ENCODE measurements around the gene KDM4F.
A peak's percentile ranks its signal among the peaks of the same experiment; 100 is the strongest.
"Not testable (repeated sequence)": the region's sequence is repeated elsewhere in the genome, so short reads cannot be mapped to it uniquely, and the experiment has no call there.

KDM4F gene

DNA sequence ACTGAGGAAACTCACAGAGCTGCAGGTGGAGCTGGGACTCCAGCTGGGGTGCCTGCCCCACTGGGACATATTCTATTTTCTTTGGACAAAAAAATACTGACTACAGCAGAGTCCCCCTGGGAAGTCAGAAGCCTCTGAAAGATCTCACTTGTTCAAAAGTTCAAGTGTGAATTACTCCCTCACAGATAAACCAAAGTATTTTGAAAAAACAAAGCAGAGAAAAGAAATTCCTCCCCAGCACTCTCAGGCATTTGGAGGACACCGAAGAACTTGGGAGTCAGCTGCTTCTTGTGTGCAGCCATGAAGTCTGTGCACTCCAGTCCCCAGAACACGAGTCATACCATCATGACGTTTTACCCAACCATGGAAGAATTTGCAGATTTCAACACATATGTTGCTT is at the start of gene KDM4F:
TSS of gene KDM4F (plus strand) at position 301 of the 400 bp plus-strand sequence.
- H3K27ac Mint-ChIP-seq = not testable (repeated sequence)

GRCh38 chr11:95003716-95004115 is 45.5 kb upstream of the KDM4F start:
- H3K27ac Mint-ChIP-seq = no peak overlapping the region
- H3K9me3 Mint-ChIP-seq (ENCODE audit: low read depth) = peaks cover 3% of the 10 kb centered on the region
- H3K27me3 Mint-ChIP-seq = peaks cover 2% of the 10 kb centered on the region
- no peaks in the 10 kb centered on the region for H3K36me3 Mint-ChIP-seq
- no peak overlapping the region for H3K4me3 Mint-ChIP-seq
- no peaks in the 10 kb centered on the region for H3K4me1 Mint-ChIP-seq (ENCODE audit: low read depth)

More for the DNA sequence above, at the start of gene KDM4F:
- not testable (repeated sequence) for H3K9me3 Mint-ChIP-seq (ENCODE audit: low read depth); H3K4me1 Mint-ChIP-seq (ENCODE audit: low read depth); H3K4me3 Mint-ChIP-seq; H3K36me3 Mint-ChIP-seq
- H3K27me3 Mint-ChIP-seq = peaks cover 36% of the 10 kb centered on the region

GRCh38 chr11:95005642-95006041 is 43.6 kb upstream of the KDM4F start:
- H3K27ac Mint-ChIP-seq = no peak overlapping the region
- H3K4me1 Mint-ChIP-seq (ENCODE audit: low read depth) = no peaks in the 10 kb centered on the region
- no peak overlapping the region for H3K4me3 Mint-ChIP-seq
- no peaks in the 10 kb centered on the region for H3K36me3 Mint-ChIP-seq
- H3K27me3 Mint-ChIP-seq = peaks cover 3% of the 10 kb centered on the region
- peaks cover 3% of the 10 kb centered on the region for H3K9me3 Mint-ChIP-seq (ENCODE audit: low read depth)

- H3K27me3 Mint-ChIP-seq = peaks cover 10% of the 10 kb centered on the region
- H3K4me3 Mint-ChIP-seq = no peak overlapping the region
- H3K36me3 Mint-ChIP-seq = no peaks in the 10 kb centered on the region
- H3K9me3 Mint-ChIP-seq (ENCODE audit: low read depth) = peaks cover 3% of the 10 kb centered on the region
- no peaks in the 10 kb centered on the region for H3K4me1 Mint-ChIP-seq (ENCODE audit: low read depth)
- no peak overlapping the region for H3K27ac Mint-ChIP-seq
Observed at GRCh38 chr11:95011376-95011775, 37.8 kb upstream of the KDM4F start.

DNA sequence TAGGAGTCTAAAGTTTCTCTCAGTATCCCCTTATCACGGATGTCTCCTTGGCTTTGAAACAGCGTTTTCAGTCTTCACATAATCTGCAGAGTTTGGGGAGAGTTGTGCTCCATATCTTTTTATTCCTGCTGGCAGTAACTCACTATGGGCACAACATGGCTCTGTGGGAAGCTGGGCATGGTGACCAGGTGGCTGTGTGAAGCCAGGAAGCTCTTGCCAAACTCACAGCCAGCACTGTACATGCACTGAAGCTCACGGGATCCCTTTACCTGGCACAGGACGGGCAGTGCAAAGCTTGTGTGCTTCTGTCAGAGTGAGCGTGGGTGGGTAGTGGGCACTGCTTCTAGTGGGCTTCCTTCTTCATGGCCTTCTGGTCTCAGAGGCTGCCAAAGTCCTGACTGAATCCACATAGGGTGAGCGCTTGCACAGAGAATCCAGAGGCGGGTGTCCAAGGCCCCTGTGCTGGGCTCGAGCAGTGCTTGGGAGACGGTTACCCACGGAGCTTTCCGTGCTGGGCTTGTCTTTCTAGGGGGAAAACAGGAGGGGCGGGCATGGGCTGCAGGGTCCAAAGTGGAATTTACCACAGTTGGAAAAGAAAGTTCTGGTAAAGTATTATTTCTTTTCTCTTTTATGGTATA is 34.9 kb upstream of the KDM4F start:
- H3K4me3 Mint-ChIP-seq = no peak overlapping the region
- no peaks in the 10 kb centered on the region for H3K9me3 Mint-ChIP-seq (ENCODE audit: low read depth)
- no peaks in the 10 kb centered on the region for H3K4me1 Mint-ChIP-seq (ENCODE audit: low read depth)
- H3K27ac Mint-ChIP-seq = no peak overlapping the region
- no peaks in the 10 kb centered on the region for H3K36me3 Mint-ChIP-seq
- peaks cover 9% of the 10 kb centered on the region for H3K27me3 Mint-ChIP-seq

- no peak overlapping the region for H3K27ac Mint-ChIP-seq
- no peaks in the 10 kb centered on the region for H3K36me3 Mint-ChIP-seq
- H3K27me3 Mint-ChIP-seq = peaks cover 9% of the 10 kb centered on the region
- H3K9me3 Mint-ChIP-seq (ENCODE audit: low read depth) = no peaks in the 10 kb centered on the region
- H3K4me3 Mint-ChIP-seq = no peak overlapping the region
- H3K4me1 Mint-ChIP-seq (ENCODE audit: low read depth) = no peaks in the 10 kb centered on the region
Observed at GRCh38 chr11:95016139-95016538, 33.1 kb upstream of the KDM4F start.

- not testable (repeated sequence) for H3K4me1 Mint-ChIP-seq (ENCODE audit: low read depth); H3K9me3 Mint-ChIP-seq (ENCODE audit: low read depth); H3K27me3 Mint-ChIP-seq; H3K36me3 Mint-ChIP-seq; H3K27ac Mint-ChIP-seq; H3K4me3 Mint-ChIP-seq
Observed at GRCh38 chr11:95021468-95021867, 27.8 kb upstream of the KDM4F start.

DNA sequence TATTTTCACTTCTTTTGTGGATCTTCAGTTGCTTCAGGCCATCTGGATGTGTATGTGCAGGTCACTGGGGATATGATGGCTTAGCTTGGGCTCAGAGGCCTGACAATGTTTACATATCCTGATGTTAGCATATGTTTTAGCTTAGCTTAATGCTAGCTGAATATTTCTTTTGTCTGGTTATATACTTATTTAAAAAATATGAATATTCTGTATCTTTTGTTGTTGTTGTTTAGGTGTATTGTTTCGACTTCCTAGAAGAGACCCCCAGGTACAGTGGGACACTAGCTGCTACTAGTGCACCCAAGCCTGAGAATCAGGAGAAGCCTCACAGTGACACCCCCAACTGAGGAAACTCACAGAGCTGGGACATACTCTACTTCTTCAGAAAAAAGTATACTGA is 24.3 kb upstream of the KDM4F start, which contains the start of gene KDM4E:
TSS of gene KDM4E (plus strand) at position 301 of the 400 bp plus-strand sequence. CDS start 300 bp downstream, outside the sequence.
- Mint-ChIP-seq H3K4me3 (no peak within 1 kb of the TSS), H3K27ac (no peak within 1 kb of the TSS), H3K27me3 (no peaks in the 10 kb centered on the region), H3K4me1 (ENCODE audit: low read depth) (no peaks in the 10 kb centered on the region), H3K36me3 (no peaks in the 10 kb centered on the region), H3K9me3 (ENCODE audit: low read depth) (no peaks in the 10 kb centered on the region)

DNA sequence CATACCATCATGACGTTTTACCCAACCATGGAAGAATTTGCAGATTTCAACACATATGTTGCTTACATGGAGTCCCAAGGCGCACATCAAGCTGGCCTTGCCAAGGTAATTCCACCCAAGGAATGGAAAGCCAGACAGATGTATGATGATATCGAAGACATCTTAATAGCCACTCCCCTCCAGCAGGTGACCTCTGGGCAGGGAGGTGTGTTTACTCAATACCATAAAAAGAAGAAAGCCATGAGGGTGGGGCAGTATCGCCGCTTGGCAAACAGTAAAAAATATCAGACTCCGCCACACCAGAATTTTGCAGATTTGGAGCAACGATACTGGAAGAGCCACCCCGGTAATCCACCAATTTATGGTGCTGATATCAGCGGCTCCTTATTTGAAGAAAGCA is 23.6 kb upstream of the KDM4F start:
- not testable (repeated sequence) for H3K9me3 Mint-ChIP-seq (ENCODE audit: low read depth); H3K27me3 Mint-ChIP-seq; H3K27ac Mint-ChIP-seq; H3K4me1 Mint-ChIP-seq (ENCODE audit: low read depth); H3K36me3 Mint-ChIP-seq; H3K4me3 Mint-ChIP-seq

DNA sequence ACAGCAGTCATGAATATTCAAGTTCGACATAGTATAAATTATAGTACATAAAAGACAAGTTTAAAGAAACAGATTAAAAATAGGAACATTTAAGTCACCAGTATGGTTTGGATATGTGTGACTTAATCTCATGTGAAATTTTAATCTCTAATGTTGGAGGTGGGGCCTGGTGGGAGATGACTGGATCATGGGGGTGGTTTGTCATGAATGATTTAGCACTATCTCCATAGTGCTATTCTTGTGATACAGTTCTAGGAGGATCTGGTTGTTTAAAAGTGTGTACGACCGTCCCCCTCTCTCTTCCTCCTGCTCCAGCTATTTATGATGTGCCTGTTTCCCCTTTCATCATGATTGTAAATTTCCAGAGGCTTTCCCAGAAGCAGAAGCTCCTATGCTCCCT is 20.9 kb upstream of the KDM4F start:
- no peaks in the 10 kb centered on the region for H3K36me3 Mint-ChIP-seq
- peaks cover 2% of the 10 kb centered on the region for H3K27me3 Mint-ChIP-seq
- H3K4me3 Mint-ChIP-seq = no peak overlapping the region
- H3K9me3 Mint-ChIP-seq (ENCODE audit: low read depth) = no peaks in the 10 kb centered on the region
- H3K27ac Mint-ChIP-seq = no peak overlapping the region
- H3K4me1 Mint-ChIP-seq (ENCODE audit: low read depth) = no peaks in the 10 kb centered on the region

DNA sequence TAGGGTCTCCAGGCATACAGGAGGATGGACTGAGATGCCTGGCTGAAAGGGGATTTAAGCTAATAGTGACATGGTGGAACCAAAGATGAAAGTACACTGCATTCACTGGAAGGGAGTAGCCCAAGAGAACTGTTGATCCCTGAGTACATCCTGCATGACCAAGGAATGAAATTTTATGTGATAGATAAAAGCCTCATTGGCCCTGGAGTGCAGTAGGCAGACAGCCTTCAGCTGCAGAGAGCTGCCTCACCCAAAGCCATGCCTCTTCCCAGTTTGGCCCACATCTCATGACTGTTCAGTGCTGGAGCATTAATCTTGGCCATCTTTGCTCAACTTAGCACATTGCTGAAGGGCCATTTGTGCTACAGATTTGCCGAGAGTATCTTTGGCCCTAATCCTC is 16.2 kb upstream of the KDM4F start:
- Mint-ChIP-seq H3K27me3 (peaks cover 12% of the 10 kb centered on the region), H3K27ac (no peak overlapping the region), H3K9me3 (ENCODE audit: low read depth) (no peaks in the 10 kb centered on the region), H3K36me3 (peaks cover under 1% of the 10 kb centered on the region), H3K4me3 (no peak overlapping the region), H3K4me1 (ENCODE audit: low read depth) (no peaks in the 10 kb centered on the region)

- Mint-ChIP-seq H3K36me3 (peaks cover 3% of the 10 kb centered on the region), H3K9me3 (ENCODE audit: low read depth) (no peaks in the 10 kb centered on the region), H3K4me3 (no peak overlapping the region)
Observed at GRCh38 chr11:95035316-95035715, 13.9 kb upstream of the KDM4F start.

DNA sequence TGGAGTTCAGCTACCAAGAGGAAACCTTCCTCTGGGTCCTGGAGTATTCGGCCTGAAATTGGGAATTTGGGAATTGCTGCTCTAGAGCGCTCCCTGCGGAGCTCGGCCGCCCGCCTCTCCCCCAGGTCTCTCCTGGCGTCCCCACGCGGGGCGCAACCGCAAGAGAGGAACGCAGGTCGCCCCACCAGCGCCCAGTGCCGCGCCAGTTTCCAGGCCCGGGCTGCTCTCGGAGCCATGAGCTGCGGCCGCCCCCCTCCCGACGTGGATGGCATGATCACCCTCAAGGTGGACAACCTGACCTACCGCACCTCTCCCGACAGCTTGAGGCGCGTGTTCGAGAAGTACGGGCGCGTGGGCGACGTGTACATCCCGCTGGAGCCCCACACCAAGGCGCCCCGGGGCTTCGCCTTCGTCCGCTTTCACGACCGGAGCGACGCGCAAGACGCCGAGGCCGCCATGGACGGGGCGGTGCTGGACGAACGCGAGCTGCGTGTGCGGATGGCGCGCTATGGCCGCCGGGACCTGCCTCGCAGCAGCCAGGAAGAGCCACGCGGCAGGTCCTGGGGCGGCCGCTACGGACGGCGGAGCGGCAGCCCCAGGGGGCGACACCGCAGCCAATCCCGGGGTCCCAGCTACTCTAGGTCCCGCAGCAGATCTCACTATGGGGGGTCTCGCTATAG is 11.7 kb upstream of the KDM4F start:
- Mint-ChIP-seq H3K4me3 (peak overlapping the region; percentile 65), H3K27me3 (peaks cover 27% of the 10 kb centered on the region)
- H3K9me3 Mint-ChIP-seq (ENCODE audit: low read depth); H3K36me3 Mint-ChIP-seq; H3K27ac Mint-ChIP-seq; H3K4me1 Mint-ChIP-seq (ENCODE audit: low read depth): not testable (repeated sequence)

More at GRCh38 chr11:95035316-95035715, 13.9 kb upstream of the KDM4F start:
- Mint-ChIP-seq H3K27me3 (peaks cover 17% of the 10 kb centered on the region), H3K27ac (no peak overlapping the region), H3K4me1 (ENCODE audit: low read depth) (no peaks in the 10 kb centered on the region)

- H3K27me3 Mint-ChIP-seq = peaks cover 33% of the 10 kb centered on the region
- H3K4me3 Mint-ChIP-seq = no peak overlapping the region
- H3K4me1 Mint-ChIP-seq (ENCODE audit: low read depth) = no peaks in the 10 kb centered on the region
- H3K36me3 Mint-ChIP-seq = peaks cover 5% of the 10 kb centered on the region
- H3K9me3 Mint-ChIP-seq (ENCODE audit: low read depth) = no peaks in the 10 kb centered on the region
- no peak overlapping the region for H3K27ac Mint-ChIP-seq
Observed at GRCh38 chr11:95042239-95042638, 7.0 kb upstream of the KDM4F start.

DNA sequence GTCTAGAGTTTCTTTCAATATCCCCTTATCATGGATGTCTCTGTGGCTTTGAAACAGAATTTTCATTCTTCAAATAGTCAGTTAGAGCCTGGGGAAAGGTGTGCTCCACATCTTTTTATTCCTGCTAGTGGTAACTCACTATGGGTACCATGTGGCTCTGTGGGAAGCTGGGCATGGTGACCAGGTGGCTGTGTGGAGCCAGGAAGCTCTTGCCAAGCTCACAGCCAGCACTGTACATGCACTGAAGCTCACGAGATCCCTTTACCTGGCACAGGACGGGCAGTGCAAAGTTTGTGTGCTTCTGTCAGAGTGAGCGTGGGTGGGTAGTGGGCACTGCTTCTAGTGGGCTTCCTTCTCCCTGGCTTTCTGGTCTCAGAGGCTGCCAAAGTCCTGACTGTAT is 6.3 kb upstream of the KDM4F start:
- no peak overlapping the region for H3K27ac Mint-ChIP-seq
- H3K9me3 Mint-ChIP-seq (ENCODE audit: low read depth) = no peaks in the 10 kb centered on the region
- peaks cover 34% of the 10 kb centered on the region for H3K27me3 Mint-ChIP-seq
- no peak overlapping the region for H3K4me3 Mint-ChIP-seq
- no peaks in the 10 kb centered on the region for H3K4me1 Mint-ChIP-seq (ENCODE audit: low read depth)
- peaks cover 5% of the 10 kb centered on the region for H3K36me3 Mint-ChIP-seq

GRCh38 chr11:95044010-95044409 is 5.2 kb upstream of the KDM4F start:
- Mint-ChIP-seq H3K27ac (no peak overlapping the region), H3K4me1 (ENCODE audit: low read depth) (no peaks in the 10 kb centered on the region), H3K27me3 (peaks cover 30% of the 10 kb centered on the region), H3K4me3 (no peak overlapping the region), H3K36me3 (peaks cover 2% of the 10 kb centered on the region), H3K9me3 (ENCODE audit: low read depth) (no peaks in the 10 kb centered on the region)

All from activated naive CD8-positive, alpha-beta T cell (primary cell).